Activated naive CD4-positive, alpha-beta T cell treated with Interleukin-2 at 50 U/mL for 16 hours (primary cell): ENCODE results near the gene INSYN1.
"Not testable (repeated sequence)": the region's sequence is repeated elsewhere in the genome, so short reads cannot be mapped to it uniquely, and the experiment has no call there.

Source experiments
- DNase-seq: peaks from one replicate; pipeline ENCODE4 v3.0.0-alpha.2; 2020

INSYN1 gene

GRCh38 chr15:73747847-73748590 is 5.1 kb downstream of the INSYN1 start:
- no peak for DNase-seq

GRCh38 chr15:73746883-73747282 is 6.3 kb downstream of the INSYN1 start:
- DNase-seq = no peak

GRCh38 chr15:73746261-73746660 is 6.9 kb downstream of the INSYN1 start:
- DNase-seq = no peak

GRCh38 chr15:73745073-73745472 is 8.1 kb downstream of the INSYN1 start:
- DNase-seq = no peak

GRCh38 chr15:73744293-73744692 is 8.9 kb downstream of the INSYN1 start:
- DNase-seq = no peak

GRCh38 chr15:73741321-73741836 is 11.8 kb downstream of the INSYN1 start:
- DNase-seq = no peak

- DNase-seq = no peak
Observed at GRCh38 chr15:73740152-73741048, 12.8 kb downstream of the INSYN1 start.

- DNase-seq = no peak
Observed at GRCh38 chr15:73737535-73737934, 15.6 kb downstream of the INSYN1 start.

- no peak for DNase-seq
Observed at GRCh38 chr15:73732930-73733329, 20.2 kb downstream of the INSYN1 start.

- DNase-seq = not testable (repeated sequence)
Observed at GRCh38 chr15:73732051-73732450, 21.1 kb downstream of the INSYN1 start.

GRCh38 chr15:73727330-73727976 is 25.7 kb downstream of the INSYN1 start:
- no peak for DNase-seq

GRCh38 chr15:73724212-73724611 is 28.9 kb downstream of the INSYN1 start:
- DNase-seq = no peak

GRCh38 chr15:73723191-73723590 is 30.0 kb downstream of the INSYN1 start:
- DNase-seq = no peak

GRCh38 chr15:73722425-73722824 is 30.7 kb downstream of the INSYN1 start:
- no peak for DNase-seq

- no peak for DNase-seq
Observed at GRCh38 chr15:73718694-73719093, 34.5 kb downstream of the INSYN1 start.

GRCh38 chr15:73717802-73718201 is 35.3 kb downstream of the INSYN1 start:
- DNase-seq = no peak

GRCh38 chr15:73717206-73717605 is 35.9 kb downstream of the INSYN1 start:
- DNase-seq = no peak

GRCh38 chr15:73716417-73716816 is 36.7 kb downstream of the INSYN1 start:
- DNase-seq = no peak

GRCh38 chr15:73715417-73715816 is 37.7 kb downstream of the INSYN1 start:
- DNase-seq = no peak

GRCh38 chr15:73714695-73715301 is 38.4 kb downstream of the INSYN1 start:
- DNase-seq = no peak

- DNase-seq = no peak
Observed at GRCh38 chr15:73712107-73712506, 41.0 kb downstream of the INSYN1 start.

- DNase-seq = no peak
Observed at GRCh38 chr15:73711526-73711925, 41.6 kb downstream of the INSYN1 start.

GRCh38 chr15:73710321-73710720 is 42.8 kb downstream of the INSYN1 start:
- DNase-seq = no peak
